Fibroblast of pulmonary artery (primary cell): ENCODE data around the gene ZNF581.

Experiments used
- DNase-seq: peaks from one replicate; pipeline ENCODE4 v3.0.0-alpha.2; 2010; ENCODE audit warnings: low read depth
- H3K4me3 ChIP-seq: replicated peaks from 2 replicates; pipeline ENCODE4 v1.5.1; 2011; ENCODE audit warnings: low read depth, mild to moderate bottlenecking, control low read depth, low read length, moderate library complexity
- TF ChIP-seq, protein P1 (sequence below): IDR thresholded peaks from 2 replicates; pipeline ENCODE4 v1.5.1; 2011; ENCODE audit warnings: mild to moderate bottlenecking, control low read depth, low read length, inconsistent platforms; ENCODE audit errors: missing control alignments

ZNF581 gene

DNA sequence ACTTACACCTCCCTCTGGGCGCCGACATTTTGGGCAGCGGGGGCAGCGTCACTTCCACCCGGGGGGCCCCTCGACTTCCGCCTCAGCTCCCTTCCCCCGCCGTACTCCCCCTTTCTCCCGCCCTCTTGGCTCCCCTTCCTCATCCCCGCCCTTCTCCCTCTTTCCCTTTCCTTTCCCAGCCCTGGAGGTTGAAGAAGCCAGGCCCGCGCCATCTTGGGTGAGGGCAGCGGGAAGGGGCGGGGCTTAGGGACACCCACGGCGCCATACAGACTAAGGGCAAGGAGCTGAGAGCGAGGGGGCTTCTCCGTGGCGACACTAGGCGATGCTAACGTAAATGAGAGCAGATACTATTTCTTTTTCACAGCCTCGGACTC is 44.0 kb upstream of the ZNF581 start, which contains the start of gene FIZ1:
Gene FIZ1 (minus strand): TSS at position 50 of the 374 bp plus-strand sequence. CDS start 1,652 bp downstream, outside the sequence.
- TF ChIP-seq, protein P1, sequence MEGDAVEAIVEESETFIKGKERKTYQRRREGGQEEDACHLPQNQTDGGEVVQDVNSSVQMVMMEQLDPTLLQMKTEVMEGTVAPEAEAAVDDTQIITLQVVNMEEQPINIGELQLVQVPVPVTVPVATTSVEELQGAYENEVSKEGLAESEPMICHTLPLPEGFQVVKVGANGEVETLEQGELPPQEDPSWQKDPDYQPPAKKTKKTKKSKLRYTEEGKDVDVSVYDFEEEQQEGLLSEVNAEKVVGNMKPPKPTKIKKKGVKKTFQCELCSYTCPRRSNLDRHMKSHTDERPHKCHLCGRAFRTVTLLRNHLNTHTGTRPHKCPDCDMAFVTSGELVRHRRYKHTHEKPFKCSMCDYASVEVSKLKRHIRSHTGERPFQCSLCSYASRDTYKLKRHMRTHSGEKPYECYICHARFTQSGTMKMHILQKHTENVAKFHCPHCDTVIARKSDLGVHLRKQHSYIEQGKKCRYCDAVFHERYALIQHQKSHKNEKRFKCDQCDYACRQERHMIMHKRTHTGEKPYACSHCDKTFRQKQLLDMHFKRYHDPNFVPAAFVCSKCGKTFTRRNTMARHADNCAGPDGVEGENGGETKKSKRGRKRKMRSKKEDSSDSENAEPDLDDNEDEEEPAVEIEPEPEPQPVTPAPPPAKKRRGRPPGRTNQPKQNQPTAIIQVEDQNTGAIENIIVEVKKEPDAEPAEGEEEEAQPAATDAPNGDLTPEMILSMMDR: no peak
- peak; percentile 99 for DNase-seq
- H3K4me3 ChIP-seq: peak within 1 kb of the TSS; percentile 73

DNA sequence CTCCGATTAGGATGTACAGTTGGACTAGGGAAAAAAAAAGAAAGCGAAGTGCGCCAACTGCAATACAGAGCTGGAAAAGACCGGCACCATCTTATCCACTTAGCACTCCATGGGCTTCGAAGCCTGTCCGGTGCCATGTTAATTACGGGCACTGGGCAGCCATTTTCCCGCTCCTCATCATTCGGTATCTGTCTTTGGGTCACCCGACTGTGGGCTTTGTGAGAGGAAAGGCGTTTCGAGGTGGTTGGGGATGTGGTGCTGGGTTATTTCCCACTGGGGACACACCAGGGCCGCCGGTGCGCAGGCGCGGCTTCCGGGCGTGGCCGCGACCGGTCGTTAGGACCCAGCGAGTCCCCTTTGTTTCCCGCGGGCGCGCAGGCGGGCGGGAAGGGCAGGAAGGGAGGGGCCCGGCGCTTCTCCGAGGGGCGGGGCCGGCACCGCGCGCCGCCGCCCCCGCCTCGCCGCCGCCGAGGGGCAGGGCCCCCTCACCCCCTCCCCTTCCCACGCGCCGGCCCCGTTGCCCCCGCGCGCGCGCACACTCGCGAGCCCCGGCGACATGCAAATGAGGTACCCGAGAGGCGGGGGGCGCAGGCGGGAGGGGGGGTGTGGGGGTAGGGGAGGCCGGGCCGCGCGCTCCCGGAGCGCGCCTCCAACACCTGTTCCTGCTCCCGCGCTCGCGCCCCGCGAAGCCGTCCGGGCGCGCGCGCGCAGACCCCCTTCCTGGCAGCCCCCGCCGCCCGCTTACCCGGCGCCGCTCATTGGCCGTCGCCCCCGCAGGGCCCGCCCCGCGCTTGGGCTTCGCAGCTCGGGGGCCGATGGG is 43.4 kb upstream of the ZNF581 start, which contains the start of gene ZNF524:
Gene ZNF524 (plus strand): TSS at position 447 of the 820 bp plus-strand sequence. CDS start 1,825 bp downstream, outside the sequence.
- peak; percentile 88 for DNase-seq
- H3K4me3 ChIP-seq: peak within 1 kb of the TSS; percentile 73
- TF ChIP-seq, protein P1: no peak

DNA sequence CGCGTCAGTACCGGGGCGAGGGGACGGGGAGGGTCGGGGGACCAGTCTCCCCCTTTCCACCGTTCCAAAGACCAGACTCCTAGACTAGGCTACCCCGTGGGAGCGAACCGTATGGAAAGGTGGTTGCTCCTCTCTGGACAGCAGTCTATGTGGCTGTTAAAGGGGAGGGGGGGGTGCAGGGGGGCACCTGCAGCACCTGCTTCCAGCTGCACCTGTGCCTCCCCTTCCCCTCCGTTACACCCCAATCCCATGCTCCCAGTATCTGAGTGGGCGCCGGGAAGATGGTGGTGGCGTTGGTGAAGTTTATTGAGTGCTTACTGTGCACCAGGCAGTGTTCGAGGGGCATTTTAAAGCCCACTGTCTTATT is 42.8 kb upstream of the ZNF581 start:
- TF ChIP-seq, protein P1: no peak
- peak overlapping the region; percentile 73 for H3K4me3 ChIP-seq
- DNase-seq: no peak

DNA sequence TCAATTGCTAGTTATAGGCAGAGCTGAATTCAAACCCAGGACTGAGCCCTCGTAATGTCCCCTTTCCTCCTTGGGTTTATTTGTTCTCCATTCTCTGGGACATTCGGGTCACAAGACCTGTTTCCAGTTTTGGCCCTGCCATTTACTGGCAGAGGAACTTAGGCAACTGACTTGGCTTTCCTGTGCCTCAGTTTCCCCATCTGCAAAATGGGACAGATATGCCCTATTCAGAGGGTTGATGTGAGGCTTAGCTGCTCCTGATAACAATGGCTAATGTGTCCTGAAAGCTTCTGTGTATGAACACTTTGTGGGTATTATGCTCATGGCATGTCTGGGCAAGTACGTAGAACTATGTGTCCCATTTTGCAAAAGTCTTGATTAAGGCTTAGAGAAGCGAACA is 42.4 kb upstream of the ZNF581 start:
- peak overlapping the region; percentile 73 for H3K4me3 ChIP-seq
- DNase-seq: no peak
- TF ChIP-seq, protein P1: no peak

DNA sequence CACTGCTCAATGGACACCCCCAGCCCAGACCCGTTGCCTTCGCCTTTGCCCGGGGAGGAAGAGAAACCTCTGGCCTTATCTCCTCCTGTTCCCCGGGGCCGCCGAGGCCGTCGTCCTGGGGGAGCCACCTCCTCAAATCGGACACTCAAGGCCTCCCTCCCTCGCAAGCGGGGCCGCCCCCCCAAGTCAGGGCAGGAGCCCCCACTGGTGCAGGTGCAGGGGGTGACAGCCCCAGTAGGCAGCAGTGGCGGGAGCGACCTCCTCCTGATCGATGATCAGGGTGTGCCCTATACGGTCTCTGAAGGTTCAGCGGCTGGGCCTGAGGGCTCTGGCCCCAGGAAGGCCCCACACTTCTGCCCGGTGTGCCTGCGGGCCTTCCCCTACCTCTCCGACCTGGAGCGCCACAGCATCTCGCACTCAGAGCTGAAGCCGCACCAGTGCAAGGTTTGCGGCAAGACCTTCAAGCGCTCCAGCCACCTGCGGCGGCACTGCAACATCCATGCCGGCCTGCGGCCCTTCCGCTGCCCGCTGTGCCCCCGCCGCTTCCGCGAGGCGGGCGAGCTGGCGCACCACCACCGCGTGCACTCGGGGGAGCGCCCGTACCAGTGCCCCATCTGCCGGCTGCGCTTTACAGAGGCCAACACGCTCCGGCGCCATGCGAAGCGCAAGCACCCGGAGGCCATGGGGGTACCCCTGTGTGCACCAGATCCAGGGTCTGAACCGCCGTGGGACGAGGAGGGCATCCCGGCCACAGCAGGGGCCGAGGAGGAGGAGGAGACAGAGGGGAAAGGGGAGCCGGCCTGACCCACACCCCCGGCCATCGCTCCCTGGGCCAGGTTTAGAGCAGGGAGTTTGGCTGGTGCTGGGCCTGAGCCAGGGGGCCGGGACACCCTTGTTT is 41.1 kb upstream of the ZNF581 start:
- no peak overlapping the region for H3K4me3 ChIP-seq
- TF ChIP-seq, protein P1: no peak

DNA sequence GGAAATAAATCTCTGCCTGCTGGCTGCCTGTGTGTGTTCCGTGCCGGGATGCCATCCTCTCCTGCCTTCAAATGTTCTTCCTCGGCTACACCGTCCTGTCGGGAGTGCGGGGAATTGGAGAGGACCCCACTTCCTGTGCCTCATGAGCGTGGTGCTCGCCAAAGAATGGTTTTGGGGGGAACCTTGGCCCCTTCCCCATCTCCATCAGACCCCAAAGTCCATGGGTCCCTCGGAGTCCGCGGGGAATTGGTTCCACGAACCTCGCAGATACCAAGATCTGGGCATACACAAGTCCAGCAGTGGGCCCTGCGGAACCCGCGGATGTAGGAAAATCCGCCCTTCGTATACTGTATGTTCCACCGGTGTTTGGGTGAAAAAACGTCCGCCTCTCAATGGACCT is 40.3 kb upstream of the ZNF581 start:
- H3K4me3 ChIP-seq: no peak overlapping the region
- TF ChIP-seq, protein P1: no peak
- no peak for DNase-seq

More for the DNA sequence above, 41.1 kb upstream of the ZNF581 start:
- no peak for DNase-seq
